Muscle layer of duodenum (tissue), 2 donors: ENCODE results near the gene SLC6A9.

Source experiments
- H3K27ac ChIP-seq: one replicate; pipeline ENCODE4 v1.7.0; 2013; ENCODE audit warnings: mild to moderate bottlenecking, low read length
- H3K27me3 ChIP-seq: one replicate; pipeline ENCODE4 v1.7.0; 2013; ENCODE audit warnings: low read depth, mild to moderate bottlenecking, control low read depth, low read length
- H3K36me3 ChIP-seq, 2 donors: one replicate each; pipeline ENCODE4 v1.7.0; 2013; ENCODE audit warnings: low read length in 2 of 2, control low read depth in 1 of 2, mild to moderate bottlenecking in 1 of 2; ENCODE audit not compliant: insufficient read depth in 2 of 2, control insufficient read depth in 1 of 2
- H3K4me1 ChIP-seq, 2 donors: one replicate each; pipeline ENCODE4 v1.7.0; 2013; ENCODE audit warnings: low read length in 2 of 2, mild to moderate bottlenecking in 2 of 2, control low read depth in 1 of 2, moderate library complexity in 1 of 2; ENCODE audit not compliant: insufficient read depth in 2 of 2, control insufficient read depth in 1 of 2
- H3K4me3 ChIP-seq, 2 donors: one replicate each; pipeline ENCODE4 v1.7.0; 2013; ENCODE audit warnings: low read length in 2 of 2, low read depth in 1 of 2, mild to moderate bottlenecking in 1 of 2
- H3K9me3 ChIP-seq, 2 donors: one replicate each; pipeline ENCODE4 v1.7.0; 2013; ENCODE audit warnings: low read length in 2 of 2, control low read depth in 1 of 2, mild to moderate bottlenecking in 1 of 2; ENCODE audit not compliant: control insufficient read depth in 1 of 2
- donor health status: healthy.

Gene SLC6A9

DNA sequence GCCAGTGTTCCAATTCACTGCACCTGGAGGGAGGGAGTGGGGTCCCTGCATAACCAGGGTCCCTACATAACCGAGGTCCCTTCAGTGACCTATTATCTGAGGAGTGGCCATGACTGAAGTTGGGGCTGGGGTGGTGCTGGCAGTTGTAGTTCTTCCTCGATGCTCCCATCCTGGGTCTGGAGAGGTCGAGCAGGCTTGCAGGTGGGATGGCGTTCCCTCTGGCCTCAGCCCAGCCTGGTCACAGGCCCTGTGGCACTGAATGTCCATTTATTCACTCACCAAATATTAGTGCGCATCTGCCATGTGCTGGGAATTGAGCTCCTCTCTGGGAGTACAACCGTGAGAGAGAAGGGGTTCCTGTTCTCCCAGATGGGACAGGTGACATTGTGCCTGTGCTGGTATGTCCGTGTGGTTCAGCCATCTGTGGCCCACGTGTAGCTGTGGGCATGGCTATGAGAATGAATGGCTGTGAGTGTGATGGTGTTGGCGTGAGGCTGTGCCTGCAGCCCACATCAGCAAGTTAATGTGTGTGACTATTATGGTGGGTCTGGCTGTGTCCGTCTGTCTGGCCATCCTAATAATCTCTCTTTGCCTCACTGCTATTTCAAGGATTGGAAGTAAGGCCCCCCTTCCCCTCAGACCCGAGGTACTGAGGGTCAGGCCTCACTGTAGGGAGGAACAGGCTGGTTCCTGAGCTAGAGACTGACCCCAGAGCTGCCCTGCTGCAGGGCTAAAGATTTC lies 3.9 kb upstream of the SLC6A9 start:
- no peaks in the 10 kb centered on the region for H3K36me3 ChIP-seq
- no peaks in the 10 kb centered on the region for H3K27me3 ChIP-seq
- no peak overlapping the region for H3K27ac ChIP-seq
- no peak overlapping the region for H3K4me3 ChIP-seq
- H3K9me3 ChIP-seq: no peaks in the 10 kb centered on the region
- H3K4me1 ChIP-seq: peaks cover 5 to 36% of the 10 kb centered on the region in 2 donors

DNA sequence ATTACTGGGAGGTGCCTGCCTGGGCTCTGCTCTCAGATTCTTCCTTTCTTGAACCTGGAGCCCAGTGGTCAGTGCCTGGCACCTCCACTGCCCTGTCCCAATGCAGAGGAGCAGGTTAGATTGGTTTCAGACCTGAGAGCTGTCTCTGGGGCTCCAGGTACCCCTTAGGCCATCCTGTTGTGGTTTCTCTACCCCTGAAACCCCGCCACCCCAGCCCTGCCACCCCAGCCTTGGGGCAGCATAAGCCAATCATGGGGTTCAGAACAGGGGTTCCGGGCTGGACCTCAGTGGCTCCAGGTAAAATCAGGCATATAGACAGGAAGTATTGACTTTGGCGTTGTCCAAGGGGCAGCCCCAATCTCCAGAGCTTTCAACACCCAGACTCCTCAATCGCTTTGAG lies 3.2 kb upstream of the SLC6A9 start:
- H3K27me3 ChIP-seq: no peaks in the 10 kb centered on the region
- no peaks in the 10 kb centered on the region for H3K9me3 ChIP-seq
- peaks cover 7 to 39% of the 10 kb centered on the region in 2 donors for H3K4me1 ChIP-seq
- no peak overlapping the region for H3K27ac ChIP-seq
- H3K4me3 ChIP-seq: no peak overlapping the region
- H3K36me3 ChIP-seq: no peaks in the 10 kb centered on the region

DNA sequence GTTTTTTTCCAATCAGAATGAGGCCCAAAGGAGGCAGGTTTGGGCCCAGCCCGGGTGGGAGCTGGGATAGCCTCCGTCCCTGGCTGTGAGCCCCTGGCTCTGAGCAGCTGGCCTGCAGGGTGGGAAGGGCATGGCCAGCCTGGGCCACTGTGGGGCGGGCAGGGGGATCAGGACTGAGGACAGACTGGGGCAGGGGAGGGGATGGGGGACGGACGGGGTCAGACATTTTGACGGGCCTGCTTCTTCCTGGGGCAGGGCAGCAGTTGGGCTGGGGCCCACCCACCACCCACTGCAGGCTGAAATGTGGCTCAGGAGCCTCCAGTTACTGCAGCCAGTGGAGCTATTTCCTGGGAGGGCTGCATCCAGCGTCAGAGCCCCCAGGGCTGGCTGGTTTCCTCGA lies 2.5 kb upstream of the SLC6A9 start:
- Histone ChIP-seq H3K27ac (no peak overlapping the region), H3K36me3 (no peaks in the 10 kb centered on the region), H3K9me3 (no peaks in the 10 kb centered on the region), H3K27me3 (no peaks in the 10 kb centered on the region), H3K4me3 (no peak overlapping the region), H3K4me1 (peaks cover 10 to 46% of the 10 kb centered on the region in 2 donors)

DNA sequence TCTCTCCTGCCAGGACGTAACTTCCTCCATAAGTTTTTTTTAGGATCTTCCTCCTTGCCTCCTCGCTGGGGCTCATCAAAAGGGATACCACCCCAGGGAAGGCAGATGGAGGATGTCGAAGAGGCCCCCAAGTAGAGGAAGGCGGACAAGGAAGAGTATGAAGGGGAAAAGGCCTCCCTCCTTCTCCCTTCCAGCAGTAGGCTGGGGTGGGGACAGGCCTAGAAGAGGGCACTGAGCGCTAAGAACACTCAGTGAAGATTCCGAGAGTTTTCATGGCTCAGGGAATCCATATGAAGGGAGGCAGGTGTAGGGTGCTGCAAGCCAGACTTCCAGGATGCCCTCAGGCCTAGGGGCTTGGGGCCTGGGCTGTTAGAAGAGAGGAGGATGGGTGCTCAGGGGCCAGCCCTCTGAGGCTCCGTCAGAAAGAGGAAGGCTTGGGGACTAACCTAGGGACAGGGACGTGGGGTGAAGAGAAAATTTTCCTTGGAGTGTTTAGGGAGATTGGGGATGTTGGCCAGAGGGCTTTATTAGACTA lies 1.8 kb upstream of the SLC6A9 start:
- Histone ChIP-seq H3K27me3 (no peaks in the 10 kb centered on the region), H3K27ac (no peak overlapping the region), H3K4me1 (peaks cover 10 to 46% of the 10 kb centered on the region in 2 donors), H3K9me3 (no peaks in the 10 kb centered on the region), H3K36me3 (no peaks in the 10 kb centered on the region), H3K4me3 (no peak overlapping the region)

DNA sequence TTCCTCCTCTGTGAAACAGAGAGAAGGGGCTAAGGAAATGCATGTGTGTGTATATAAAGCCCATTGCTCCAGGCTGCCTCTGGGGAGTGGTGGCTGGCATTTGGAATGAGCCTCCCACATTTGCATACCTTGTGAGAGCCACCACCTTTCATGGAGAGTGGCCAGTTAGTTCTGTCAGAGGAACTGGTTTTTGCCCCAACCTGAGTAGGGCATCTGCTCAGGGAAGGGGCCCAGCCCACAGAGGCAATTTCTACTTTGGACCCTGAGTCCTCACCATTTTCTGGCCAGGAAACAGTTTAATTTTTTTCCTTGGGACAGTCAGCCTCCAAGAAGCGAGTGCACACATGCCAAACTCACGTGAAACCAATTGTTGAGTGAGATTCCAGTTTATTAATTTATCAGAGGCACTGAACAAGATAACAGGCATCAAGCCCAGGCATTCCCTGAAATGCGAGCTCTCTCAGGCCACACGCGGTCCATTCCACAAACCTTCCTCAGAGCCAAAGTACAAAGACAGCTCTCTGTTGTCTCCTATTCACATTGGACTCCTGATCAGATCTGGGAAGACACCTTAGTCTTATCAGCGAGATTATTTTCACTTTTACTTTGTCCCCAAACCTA lies 1.0 kb upstream of the SLC6A9 start:
- Histone ChIP-seq H3K4me3 (peak overlapping the region in 1 of 2 donors; percentile 91), H3K9me3 (no peaks in the 10 kb centered on the region), H3K27ac (no peak overlapping the region), H3K4me1 (peaks cover 10 to 46% of the 10 kb centered on the region in 2 donors), H3K36me3 (no peaks in the 10 kb centered on the region), H3K27me3 (no peaks in the 10 kb centered on the region)

DNA sequence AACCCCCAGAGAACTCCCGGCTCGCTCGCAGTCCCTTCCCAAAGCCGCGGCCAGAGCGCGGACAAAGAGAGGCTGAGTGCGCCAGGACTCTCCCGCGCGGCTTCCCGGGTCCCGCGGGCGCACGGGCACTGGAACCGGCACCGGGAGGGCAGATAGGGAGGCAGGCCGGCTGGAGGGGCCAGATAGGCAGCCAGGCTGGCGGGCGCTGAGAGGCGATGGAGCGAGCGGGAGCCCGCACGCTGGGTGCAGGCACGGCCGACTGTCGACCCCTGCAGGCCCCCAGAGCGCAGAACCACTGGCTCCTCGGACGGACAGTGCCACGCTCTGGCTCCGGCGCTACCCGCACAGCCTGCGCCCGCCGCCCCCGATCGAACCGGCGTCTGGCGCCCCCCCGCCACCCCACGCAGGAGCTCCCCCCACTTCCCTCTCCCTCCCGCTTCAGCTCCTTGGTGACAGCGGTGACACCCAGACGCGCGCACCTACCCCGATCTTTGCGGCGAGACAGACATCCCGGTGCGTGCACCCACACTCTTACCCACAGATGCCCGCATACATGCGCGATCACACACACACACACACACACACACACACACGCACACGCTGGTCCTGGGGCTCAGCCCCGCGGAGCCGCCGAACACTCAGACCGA lies 534 bp downstream of the SLC6A9 start:
- no peaks in the 10 kb centered on the region for H3K36me3 ChIP-seq
- H3K9me3 ChIP-seq: no peaks in the 10 kb centered on the region
- H3K4me3 ChIP-seq: peak overlapping the region; percentile 55 to 91
- H3K27ac ChIP-seq: no peak overlapping the region
- H3K27me3 ChIP-seq: no peaks in the 10 kb centered on the region
- H3K4me1 ChIP-seq: peaks cover 7 to 34% of the 10 kb centered on the region in 2 donors

DNA sequence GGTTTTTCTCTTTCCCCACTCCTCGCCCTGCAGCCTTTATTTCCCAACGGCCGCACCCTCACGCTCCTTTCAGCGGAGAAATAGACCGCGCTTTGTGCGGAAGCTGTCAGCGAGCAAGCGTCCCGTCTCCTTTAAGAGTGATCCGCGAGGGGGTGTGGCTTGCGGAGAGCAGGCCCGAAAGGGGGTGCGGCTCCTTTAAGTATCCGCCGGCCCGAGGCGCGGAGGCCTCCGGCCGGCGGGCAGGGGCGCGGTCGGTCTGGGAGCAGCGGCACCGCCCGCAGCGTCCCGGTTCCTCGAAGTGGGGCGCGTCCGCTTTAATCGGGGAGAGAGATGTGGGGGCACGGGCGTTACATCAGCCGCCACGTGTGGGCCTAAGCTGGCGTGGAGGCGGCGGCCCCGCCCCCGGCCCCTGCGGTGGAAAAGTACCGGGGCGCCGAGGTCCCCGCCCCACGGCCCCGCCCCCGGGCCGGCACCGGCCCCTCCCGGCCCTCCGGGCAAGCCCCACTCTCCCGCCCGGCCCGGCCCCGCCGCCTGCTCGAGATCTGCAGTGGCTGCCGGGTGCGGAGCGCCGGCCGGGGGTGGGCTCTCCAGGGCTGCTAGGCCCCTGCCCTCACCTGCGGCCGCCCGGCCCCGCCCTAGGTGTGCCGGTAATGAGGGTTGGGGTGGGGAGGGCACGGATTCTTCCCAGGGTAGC lies 1.2 kb downstream of the SLC6A9 start:
- no peaks in the 10 kb centered on the region for H3K36me3 ChIP-seq
- H3K27ac ChIP-seq: peak overlapping the region; percentile 49
- no peaks in the 10 kb centered on the region for H3K9me3 ChIP-seq
- no peaks in the 10 kb centered on the region for H3K27me3 ChIP-seq
- H3K4me3 ChIP-seq: peak overlapping the region; percentile 87 to 91
- peaks cover 5 to 27% of the 10 kb centered on the region in 2 donors for H3K4me1 ChIP-seq

DNA sequence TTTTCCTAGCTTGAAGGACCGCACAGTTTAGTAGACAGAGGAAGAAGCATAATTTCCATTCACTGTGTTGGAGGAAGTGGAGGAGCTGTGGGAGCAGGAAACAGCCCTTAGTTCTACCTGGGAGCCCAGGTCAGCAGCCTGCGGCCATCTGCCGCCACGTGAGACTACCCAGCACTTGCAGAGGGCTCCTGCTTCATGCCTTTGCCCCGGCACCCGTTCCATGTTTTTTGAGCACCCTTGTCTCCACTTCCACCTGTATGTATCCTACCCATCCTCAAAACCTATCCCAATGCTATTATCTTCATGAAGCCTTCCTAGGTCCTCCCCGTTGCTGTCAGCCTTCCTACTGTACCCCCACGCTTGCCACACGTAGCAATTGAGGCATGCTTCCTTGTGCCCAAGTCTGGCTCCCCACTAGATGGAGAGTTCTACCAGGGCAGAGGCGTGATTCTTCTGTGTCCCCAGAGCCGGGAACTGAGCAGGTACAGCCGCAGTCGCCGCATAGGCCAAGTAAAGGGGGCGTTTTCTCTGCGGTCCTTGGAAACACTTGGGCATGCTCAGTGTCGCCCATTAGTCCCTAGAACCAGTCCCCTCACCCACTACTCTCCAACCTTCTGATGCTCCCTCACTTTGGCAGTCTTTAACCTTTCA lies 1.9 kb downstream of the SLC6A9 start:
- Histone ChIP-seq H3K4me1 (peaks cover 5 to 27% of the 10 kb centered on the region in 2 donors), H3K4me3 (peak overlapping the region; percentile 87 to 91), H3K36me3 (no peaks in the 10 kb centered on the region), H3K9me3 (no peaks in the 10 kb centered on the region), H3K27me3 (no peaks in the 10 kb centered on the region), H3K27ac (peak overlapping the region; percentile 49)

DNA sequence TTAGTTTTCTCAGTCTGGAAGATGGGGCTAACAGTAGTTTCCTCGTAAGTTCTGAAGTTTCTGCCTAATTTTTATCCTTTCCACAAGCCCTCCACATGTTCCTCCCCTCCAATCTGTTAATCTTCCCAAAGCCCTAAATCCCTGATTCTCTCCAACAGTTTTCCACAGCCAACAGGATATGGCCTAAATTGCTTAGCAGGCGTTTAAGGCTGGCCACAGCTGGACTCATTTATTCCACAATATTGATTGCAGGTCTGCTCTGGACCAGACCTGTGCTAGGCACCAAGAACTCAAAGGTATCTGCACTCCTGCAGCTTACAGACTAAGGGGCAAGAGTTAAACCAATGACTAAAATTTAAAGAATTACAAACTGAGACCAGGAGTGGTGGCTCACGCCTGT lies 3.9 kb downstream of the SLC6A9 start:
- peaks cover 5 to 20% of the 10 kb centered on the region in 2 donors for H3K4me1 ChIP-seq
- H3K9me3 ChIP-seq: no peaks in the 10 kb centered on the region
- H3K27me3 ChIP-seq: no peaks in the 10 kb centered on the region
- no peak overlapping the region for H3K4me3 ChIP-seq
- H3K27ac ChIP-seq: no peak overlapping the region
- no peaks in the 10 kb centered on the region for H3K36me3 ChIP-seq

DNA sequence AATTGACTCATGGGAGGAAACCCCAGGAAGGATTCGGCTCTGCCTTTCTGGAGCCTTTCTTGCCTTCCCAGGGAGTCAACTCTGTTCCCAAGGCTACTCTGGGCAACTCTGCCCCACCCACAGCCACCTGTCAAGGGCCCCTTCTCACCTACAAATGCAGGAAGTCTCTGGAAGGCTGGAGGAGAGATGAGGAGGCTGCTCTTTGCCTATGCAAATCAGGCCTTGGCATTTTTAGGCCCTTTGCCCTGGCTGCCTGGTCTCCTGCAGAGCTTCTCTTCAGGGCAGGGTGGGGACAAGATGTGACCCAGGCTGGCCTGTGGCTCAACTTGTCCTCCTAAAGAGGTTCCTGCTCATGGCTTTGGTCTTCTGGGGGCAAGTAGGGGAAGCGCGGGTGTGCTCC lies 5.4 kb downstream of the SLC6A9 start:
- Histone ChIP-seq H3K27ac (no peak overlapping the region), H3K36me3 (no peaks in the 10 kb centered on the region), H3K4me3 (no peak overlapping the region), H3K9me3 (no peaks in the 10 kb centered on the region), H3K4me1 (peaks cover 5 to 10% of the 10 kb centered on the region in 2 donors), H3K27me3 (no peaks in the 10 kb centered on the region)
